Osteocyte (in vitro differentiated cells): ENCODE measurements around the gene SAMD10. TPM values are rescaled to one million over a fixed set of nuclear protein-coding genes. Genes with fewer than 3 reads are reported as not detected.

Experiments used
- DNase-seq: peaks from one replicate; pipeline ENCODE4 v3.0.0; 2021; ENCODE audit warnings: mixed read lengths; ENCODE audit not compliant: unreplicated experiment; ENCODE audit errors: extremely low spot score
- H3K27ac Mint-ChIP-seq: one replicate; pipeline ENCODE4 v1.8.0; 2021; ENCODE audit warnings: mild to moderate bottlenecking, mixed read lengths; ENCODE audit not compliant: unreplicated experiment
- H3K27me3 Mint-ChIP-seq: one replicate; pipeline ENCODE4 v1.8.0; 2021; ENCODE audit warnings: mixed read lengths; ENCODE audit not compliant: unreplicated experiment
- H3K36me3 Mint-ChIP-seq: one replicate; pipeline ENCODE4 v1.8.0; 2021; ENCODE audit warnings: mixed read lengths; ENCODE audit not compliant: unreplicated experiment
- H3K4me1 Mint-ChIP-seq: one replicate; pipeline ENCODE4 v1.8.0; 2021; ENCODE audit warnings: mixed read lengths; ENCODE audit not compliant: unreplicated experiment
- H3K4me3 Mint-ChIP-seq: one replicate; pipeline ENCODE4 v1.8.0; 2021; ENCODE audit warnings: mild to moderate bottlenecking, moderate library complexity, mixed read lengths; ENCODE audit not compliant: unreplicated experiment
- H3K9me3 Mint-ChIP-seq: one replicate; pipeline ENCODE4 v1.8.0; 2021; ENCODE audit warnings: mixed read lengths; ENCODE audit not compliant: unreplicated experiment
- total RNA-seq: library from RNA; stranded (reverse); gene quantifications from 2 replicates; pipeline ENCODE4 v1.2.1, GENCODE V29; 2021
- TF ChIP-seq, protein P1 (sequence below): fragments of 200-600 bp; sonication (generic); IDR thresholded peaks from 2 replicates; pipeline ENCODE4 v1.5.0; 2021; ENCODE audit warnings: antibody characterized with exemption, mild to moderate bottlenecking, moderate library complexity

SAMD10 gene
- total RNA-seq, 1 donor from 2014 or later, result 3.7 TPM

DNA sequence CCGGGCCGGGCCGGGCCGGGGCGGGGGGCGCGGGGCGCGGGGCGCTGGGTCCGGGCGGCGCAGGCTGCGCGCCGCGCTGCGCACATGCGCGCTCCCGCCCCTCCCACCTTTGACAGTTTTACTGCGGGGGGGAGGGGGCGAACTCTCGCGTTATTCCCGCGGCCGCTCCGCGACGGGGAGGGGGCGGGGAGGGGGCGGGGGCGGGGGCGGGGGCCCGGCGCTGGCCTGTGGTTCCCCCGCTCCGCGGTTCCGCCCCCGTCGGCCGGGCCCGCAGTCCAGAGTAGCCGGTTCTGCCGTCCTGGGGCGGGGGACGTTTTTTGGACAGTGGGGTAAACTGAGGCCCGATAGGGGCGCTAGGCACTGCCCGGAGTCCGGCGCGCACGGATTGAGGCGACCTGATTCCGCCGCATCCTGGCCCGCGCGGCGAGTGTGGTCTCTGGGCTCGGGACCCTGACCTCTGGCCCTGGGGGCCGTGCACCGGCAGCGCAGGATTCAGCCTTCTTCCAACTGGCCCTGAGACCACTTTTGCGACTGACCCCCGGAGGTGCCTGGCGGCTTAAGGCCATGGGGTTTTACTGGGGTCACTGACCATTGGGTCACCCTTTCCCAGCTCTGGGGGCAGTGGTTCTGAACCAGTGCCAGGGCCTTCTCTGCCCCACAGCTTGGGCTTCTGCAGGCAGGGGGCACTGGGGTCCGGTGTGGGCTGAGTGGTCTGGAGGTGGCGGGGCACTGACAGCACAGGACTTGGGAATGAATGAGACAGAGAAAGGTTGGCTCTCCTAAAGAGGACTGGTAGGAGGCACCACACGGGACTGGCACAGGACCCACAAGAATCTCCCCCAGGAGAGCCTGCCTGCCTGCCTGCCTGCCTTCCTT is 9.4 kb downstream of the SAMD10 start, which contains the start of gene ZNF512B:
Gene ZNF512B (minus strand): TSS at position 93 of the 876 bp plus-strand sequence. CDS start 1,980 bp downstream, outside the sequence.
- peak within 1 kb of the TSS; percentile 78 for H3K4me3 Mint-ChIP-seq
- H3K36me3 Mint-ChIP-seq, result peaks cover 2% of the 10 kb centered on the region
- H3K27ac Mint-ChIP-seq, result peak within 1 kb of the TSS; percentile 74
- TF ChIP-seq, protein P1, sequence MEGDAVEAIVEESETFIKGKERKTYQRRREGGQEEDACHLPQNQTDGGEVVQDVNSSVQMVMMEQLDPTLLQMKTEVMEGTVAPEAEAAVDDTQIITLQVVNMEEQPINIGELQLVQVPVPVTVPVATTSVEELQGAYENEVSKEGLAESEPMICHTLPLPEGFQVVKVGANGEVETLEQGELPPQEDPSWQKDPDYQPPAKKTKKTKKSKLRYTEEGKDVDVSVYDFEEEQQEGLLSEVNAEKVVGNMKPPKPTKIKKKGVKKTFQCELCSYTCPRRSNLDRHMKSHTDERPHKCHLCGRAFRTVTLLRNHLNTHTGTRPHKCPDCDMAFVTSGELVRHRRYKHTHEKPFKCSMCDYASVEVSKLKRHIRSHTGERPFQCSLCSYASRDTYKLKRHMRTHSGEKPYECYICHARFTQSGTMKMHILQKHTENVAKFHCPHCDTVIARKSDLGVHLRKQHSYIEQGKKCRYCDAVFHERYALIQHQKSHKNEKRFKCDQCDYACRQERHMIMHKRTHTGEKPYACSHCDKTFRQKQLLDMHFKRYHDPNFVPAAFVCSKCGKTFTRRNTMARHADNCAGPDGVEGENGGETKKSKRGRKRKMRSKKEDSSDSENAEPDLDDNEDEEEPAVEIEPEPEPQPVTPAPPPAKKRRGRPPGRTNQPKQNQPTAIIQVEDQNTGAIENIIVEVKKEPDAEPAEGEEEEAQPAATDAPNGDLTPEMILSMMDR, result no peak
- H3K4me1 Mint-ChIP-seq, result peaks cover 22% of the 10 kb centered on the region
- no peaks in the 10 kb centered on the region for H3K9me3 Mint-ChIP-seq
- DNase-seq, result peak; percentile 88
- no peaks in the 10 kb centered on the region for H3K27me3 Mint-ChIP-seq

DNA sequence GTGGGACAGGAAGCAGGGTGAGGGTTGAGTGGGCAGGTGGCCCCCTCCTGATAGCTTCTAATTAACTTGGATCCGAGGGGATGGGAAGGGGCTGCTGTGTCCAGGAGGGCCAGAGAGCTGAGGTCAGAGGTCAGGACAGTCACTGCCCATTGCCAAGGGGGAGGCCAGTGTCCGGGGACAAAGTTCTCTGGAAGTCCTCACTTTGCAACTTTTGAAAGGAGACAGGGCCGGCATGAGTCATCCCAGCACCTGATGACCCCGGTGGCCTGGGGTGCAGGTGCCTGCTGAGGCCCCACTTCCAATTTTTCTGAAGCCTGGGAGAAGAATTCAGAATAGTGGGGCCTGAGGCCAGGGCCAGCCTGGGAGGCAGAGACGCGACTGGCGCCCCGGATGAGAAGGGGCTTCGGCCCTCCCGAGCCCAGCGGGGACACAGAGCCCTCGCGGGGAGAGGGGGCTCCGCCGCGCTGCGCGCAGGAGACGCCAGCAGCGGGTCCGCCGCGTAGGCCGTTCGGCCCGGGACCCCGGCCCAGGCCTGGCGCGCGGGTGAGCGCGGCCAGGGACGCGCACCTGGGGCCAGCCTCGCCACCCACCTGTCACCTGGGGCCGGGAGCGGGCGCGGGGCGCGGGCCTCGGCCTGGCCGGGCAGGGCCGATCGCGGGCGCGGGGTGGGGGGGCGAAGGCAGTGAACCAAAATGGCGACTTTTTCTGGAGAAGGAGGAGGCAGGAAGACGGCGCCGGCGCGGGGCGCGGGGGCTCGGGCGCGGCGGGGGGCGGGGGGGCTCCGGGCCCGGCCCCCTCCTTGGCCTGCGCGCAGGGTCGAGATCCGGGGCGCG is 10.3 kb downstream of the SAMD10 start:
- H3K4me1 Mint-ChIP-seq, result peaks cover 15% of the 10 kb centered on the region
- TF ChIP-seq, protein P1, result no peak
- peaks cover 2% of the 10 kb centered on the region for H3K36me3 Mint-ChIP-seq
- DNase-seq, result no peak
- peak overlapping the region; percentile 78 for H3K4me3 Mint-ChIP-seq
- no peaks in the 10 kb centered on the region for H3K9me3 Mint-ChIP-seq
- H3K27me3 Mint-ChIP-seq, result no peaks in the 10 kb centered on the region
- H3K27ac Mint-ChIP-seq, result peak overlapping the region; percentile 74

DNA sequence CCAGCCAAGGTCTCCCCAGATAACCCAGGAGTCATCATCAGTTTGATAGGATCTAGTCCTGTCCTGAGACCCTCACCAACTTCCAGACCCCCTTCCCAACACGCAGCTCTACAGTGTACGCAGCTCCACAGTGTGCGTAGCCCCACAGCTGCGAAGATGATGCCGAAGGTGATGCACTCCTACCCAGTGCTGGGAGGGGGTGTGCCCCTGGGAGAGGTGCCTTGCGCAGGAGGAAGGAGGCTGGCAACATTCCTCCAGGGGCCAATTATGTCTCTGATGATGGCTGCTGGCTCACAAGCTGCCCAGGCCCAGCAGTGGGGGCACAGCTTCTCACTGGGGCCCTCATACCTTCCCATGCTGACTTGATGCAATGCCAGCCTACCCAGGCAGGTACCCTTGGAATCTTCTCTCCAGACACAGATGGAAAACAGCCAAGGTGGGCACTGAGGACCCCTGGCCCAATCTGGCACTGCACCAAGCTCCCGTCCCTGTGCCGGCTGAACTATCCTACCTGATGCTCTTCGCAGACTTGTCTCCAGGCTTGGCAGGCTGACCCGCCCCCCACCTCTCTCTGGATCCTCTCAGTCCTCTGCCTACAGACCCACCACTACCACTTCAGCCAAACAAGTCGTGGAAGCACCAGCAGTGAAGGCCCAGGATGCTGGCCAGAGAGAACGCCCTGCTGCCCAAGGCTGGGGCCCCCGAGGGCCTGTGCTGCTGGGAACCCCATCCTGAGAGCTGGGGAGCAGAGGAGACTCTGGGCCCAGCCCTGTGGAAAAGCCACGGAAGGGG is 11.1 kb downstream of the SAMD10 start:
- Mint-ChIP-seq H3K27me3 (no peaks in the 10 kb centered on the region), H3K27ac (peak overlapping the region; percentile 74), H3K4me1 (peaks cover 8% of the 10 kb centered on the region), H3K36me3 (peaks cover 2% of the 10 kb centered on the region), H3K9me3 (no peaks in the 10 kb centered on the region), H3K4me3 (peak overlapping the region; percentile 78)
- DNase-seq, result no peak
- TF ChIP-seq, protein P1, result no peak

DNA sequence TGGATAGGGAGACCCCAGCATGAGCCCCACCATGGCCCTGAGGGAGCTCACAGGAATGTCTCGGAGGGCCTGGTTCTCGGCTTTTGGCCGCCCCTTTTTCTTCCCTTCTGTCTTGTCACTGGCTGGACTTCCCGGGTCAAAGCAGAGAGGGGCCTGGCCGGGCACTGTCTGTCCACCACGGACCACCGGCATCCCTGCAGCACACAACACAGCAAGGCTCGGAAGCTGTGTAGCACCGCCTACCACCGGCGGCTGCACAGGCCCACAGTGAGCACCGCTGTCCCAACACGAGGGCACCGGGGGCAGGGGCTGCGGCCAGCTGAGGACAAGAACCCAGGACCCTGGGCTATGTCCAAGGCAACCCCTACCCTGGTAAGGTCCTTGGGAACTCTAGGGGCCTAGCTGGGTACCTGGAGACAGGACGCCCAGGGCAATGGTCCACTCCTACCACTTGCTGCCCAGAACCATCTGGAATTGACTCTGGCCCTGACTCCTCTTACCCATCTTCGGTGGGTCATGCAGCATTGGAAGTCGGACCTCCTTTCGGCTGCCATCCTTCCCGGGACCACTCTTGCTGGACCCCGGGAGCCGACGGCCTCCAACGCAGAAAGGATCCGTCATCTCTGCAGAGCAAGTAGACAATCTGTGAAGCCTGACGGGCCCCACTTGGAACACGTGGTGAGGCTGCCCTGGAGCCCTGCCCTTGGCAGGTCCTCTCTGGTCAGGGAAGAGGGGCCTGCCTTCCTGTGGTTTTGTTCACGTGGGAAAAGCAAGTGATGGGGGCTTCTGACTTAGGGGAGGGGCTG is 11.9 kb downstream of the SAMD10 start:
- TF ChIP-seq, protein P1, result no peak
- Mint-ChIP-seq H3K4me1 (peaks cover 8% of the 10 kb centered on the region), H3K27ac (no peak overlapping the region), H3K4me3 (peak overlapping the region; percentile 78), H3K9me3 (no peaks in the 10 kb centered on the region), H3K36me3 (peaks cover 2% of the 10 kb centered on the region), H3K27me3 (no peaks in the 10 kb centered on the region)
- DNase-seq, result no peak
